ENCODE measurements around the gene STRBP.
"Not testable (repeated sequence)": the region's sequence is repeated elsewhere in the genome, so short reads cannot be mapped to it uniquely, and the experiment has no call there.

GRCh38 chr9:123278879-123279493 is 10.6 kb upstream of the STRBP start:
- TF ChIP-seq CEBPB (IDR thresholded peaks at IDR 0.05; ENCODE audit: low read depth, low read length); CTCF (conservative IDR thresholded peaks at IDR 0.05; ENCODE audit: low read depth, low read length); MAZ (IDR thresholded peaks at IDR 0.05; ENCODE audit: borderline replicate concordance, low read depth, low read length); POLR2A (IDR thresholded peaks at IDR 0.05; ENCODE audit: low read depth, low read length); RCOR1 (IDR thresholded peaks at IDR 0.05; ENCODE audit: insufficient replicate concordance, low read length); BHLHE40 (IDR thresholded peaks at IDR 0.05; ENCODE audit: low read depth, low read length); RFX5 (IDR thresholded peaks at IDR 0.05; ENCODE audit: low read depth, low read length); FOS (IDR thresholded peaks at IDR 0.05; ENCODE audit: low read depth, low read length); RAD21 (IDR thresholded peaks at IDR 0.05; ENCODE audit: low read length); ELK1 (IDR thresholded peaks at IDR 0.05; ENCODE audit: borderline replicate concordance, low read depth, low read length): not testable (repeated sequence)

Data from IMR-90 (cell line).